Stimulated activated CD4-positive, alpha-beta T cell treated with anti-CD3 and anti-CD28 coated beads, Interleukin-4, amount 100 ng/mL, for 1 hour (primary cell): ENCODE data around the gene C2orf69.
A peak's percentile ranks its signal among the peaks of the same experiment; 100 is the strongest.

Experiments
- DNase-seq: peaks from one replicate; pipeline ENCODE4 v3.0.0-alpha.2; 2020

Gene C2orf69

GRCh38 chr2:199916980-199917379 is 5.9 kb downstream of the C2orf69 start:
- no peak for DNase-seq

DNA sequence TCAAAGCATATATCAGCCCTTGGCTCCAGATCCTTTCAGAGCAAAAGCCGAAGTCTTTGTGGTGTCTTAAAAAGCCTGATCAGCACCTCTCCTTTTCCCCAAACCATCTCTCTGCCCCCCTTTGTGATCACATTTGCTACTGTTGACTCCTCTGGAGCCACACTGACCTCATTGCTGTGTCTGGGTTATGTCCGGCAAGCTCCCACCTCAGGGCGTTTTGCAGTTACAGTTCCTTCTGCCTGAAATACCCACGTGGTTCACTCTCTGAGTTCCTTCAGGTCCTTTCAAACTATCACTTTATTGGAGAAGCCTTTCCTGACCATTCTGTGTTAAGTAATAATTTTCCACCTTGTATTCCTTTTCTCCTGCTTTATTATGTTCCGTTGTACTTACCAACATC is 11.8 kb downstream of the C2orf69 start:
- DNase-seq, result no peak

GRCh38 chr2:199923924-199924323 is 12.8 kb downstream of the C2orf69 start:
- DNase-seq, result no peak

DNA sequence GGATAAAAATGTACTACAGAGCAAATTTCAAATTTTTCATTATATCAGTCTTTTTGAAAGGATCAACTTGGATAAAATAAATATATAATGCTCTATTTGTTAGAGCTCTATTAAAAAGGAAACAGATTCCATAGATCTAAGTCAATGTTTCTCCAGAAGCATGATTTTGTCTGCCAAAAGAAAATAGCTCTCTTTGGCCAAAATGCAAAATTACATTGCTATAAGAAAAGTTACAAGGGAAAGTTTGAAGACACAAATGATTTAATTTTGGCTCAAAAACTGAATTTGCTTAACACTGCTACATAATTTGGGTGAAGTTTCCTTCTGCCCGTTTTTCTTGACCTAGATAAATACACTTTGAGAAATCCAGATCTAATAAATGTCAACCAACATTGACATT is 15.7 kb downstream of the C2orf69 start:
- DNase-seq, result no peak

- no peak for DNase-seq
These were observed 17.1 kb downstream of the C2orf69 start for GRCh38 chr2:199928226-199928625.

DNA sequence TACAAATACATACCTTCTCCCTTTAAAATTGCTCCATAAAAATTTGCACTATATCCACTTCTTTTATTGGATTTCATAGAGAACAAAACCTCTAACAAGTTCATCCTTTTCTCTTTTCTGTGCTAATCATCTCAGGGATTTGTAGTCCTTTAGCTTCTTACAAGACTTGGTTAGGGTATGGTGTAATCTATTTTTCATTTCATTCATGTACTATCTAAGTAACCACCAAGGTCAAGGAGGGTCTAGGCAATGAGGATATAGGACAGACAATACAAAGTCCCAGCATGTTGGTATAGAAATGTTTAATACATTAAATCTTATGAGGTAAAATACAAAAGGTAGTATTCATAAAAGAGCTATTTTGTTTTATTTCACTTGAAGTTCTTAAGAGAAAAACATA is 17.5 kb downstream of the C2orf69 start:
- DNase-seq, result no peak

DNA sequence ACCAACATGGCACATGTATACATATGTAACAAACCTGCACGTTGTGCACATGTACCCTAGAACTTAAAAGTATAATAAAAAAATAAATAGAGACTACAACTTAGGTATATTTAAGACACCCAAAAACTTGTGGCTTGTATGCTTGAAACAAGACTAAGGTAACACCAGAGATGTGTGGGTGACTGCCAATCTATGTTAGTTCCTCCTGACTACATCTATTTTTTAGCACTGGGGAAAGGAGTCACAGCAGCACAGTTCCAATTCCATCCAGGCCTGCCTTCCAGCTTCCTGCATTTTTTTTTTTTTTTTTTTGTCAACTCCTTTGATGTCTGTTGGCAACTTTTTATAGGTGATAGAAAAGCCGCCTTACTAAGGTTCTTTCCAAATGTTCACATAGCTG is 18.2 kb downstream of the C2orf69 start:
- DNase-seq, result no peak

DNA sequence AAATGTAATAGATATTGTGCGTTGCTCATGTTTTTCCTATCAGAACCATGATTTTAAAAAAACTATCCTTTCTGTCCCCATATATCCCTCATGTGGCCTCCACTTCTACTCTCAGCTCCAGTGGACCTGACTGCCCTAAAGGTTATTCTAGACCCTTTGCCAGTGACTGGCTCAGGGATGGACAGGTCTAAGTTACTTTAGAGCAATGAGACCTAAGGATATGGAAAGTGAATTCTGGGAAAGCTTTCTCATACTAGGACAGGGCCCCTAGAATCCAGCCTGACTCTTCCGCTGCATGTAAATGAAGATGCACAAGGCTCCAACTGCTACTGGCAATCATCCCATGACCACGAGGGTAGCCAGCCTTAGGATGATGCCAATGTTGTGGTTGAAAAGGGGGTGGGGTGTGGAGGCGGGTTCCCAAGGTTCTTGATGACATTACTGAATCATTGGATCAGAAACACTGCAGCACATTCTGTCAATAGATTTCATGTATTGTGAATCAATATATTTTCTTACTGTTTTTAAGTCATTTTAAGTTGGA is 21.3 kb downstream of the C2orf69 start:
- no peak for DNase-seq

GRCh38 chr2:199933466-199933865 is 22.4 kb downstream of the C2orf69 start:
- DNase-seq, result no peak

DNA sequence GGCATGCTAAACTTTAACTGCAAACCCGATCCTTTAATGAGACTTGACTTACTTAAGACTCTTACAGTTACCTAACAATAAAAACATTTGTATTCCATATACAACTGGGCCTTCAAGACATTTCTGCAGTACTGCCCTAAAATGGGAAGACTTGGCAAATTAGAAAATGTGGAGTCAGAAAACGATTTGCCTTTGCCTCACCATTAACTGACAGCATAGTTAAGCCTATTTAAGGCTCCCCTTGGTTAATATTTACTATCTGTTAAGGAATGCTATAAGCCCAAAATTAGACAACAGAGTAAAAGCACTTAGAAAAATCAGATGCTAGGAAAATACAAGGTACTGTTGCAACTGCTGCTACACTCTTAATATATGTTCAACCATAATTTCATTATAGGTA is 25.5 kb downstream of the C2orf69 start:
- no peak for DNase-seq

- DNase-seq, result no peak
These were observed 29.3 kb downstream of the C2orf69 start for GRCh38 chr2:199940373-199940772.

DNA sequence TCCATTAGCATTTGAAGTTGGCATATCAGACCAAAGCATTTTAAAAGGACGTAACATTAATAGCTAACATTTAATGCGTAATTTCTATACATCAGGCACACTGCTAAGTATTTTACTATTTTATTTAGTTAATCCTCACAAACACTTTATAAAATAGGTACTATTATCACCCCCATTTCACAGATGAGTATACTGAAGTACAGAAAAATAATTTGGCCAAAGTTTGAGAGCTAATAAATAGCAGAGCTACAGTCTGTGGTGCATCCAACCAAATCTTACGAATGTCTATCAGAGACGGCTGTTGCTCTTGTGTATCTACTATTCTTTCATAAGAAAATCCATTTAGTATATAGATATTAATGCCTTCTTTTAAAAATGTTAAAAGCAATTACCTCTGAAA is 32.3 kb downstream of the C2orf69 start:
- DNase-seq, result no peak

DNA sequence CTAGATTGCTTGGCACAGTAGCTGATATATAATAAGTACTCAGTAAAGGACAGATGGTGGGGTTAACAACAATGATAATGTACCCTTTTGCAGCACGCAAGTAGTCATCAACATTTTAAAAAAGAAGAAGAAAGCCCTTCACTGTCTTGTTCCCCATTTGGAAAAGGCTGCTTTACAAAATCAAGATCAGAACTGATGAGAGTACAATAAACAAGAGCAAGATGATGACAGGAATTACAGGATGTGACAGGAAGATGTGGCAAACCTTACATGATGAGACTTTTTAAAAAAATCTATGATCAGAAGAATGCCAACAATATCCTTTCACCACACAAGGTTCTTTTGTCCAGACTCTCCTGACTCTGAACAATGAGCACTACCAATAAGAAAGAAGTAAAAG is 35.1 kb downstream of the C2orf69 start:
- no peak for DNase-seq

DNA sequence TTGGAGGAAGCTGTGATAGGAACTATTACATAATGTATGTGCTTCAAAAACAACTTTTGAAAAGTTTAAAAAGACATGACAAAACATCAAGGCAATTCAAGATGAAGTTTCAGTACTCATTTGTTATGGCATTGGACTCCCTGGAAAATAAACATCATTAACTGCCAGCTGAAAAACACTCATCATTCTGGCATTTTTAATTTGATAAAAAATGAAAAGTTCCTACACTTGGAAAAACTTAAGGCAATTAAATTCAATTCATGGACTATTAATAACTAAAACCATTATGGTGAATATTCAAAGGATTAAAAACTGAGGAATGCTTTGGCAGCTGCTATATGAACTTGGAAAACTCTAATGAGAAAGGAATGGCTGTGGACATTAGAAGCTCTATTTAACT is 35.7 kb downstream of the C2orf69 start:
- DNase-seq, result no peak

DNA sequence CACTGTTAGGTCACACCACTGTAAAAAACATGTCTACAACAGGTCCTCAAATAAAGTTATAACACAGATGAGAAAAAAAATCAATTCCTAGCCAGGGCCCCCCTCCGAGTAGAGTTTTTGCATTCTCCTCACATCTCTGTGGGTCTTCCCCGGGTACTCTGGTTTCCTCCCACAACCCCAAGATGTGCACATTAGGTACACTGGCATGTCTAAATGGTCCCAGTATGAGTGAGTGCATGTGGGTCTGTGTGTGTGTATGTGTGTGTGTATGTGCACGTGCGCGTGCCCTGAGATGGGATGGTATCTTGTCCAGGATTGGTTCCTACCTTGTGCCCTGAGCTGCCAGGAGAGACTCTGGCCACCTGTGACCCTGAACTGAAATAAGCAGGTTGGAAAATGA is 39.3 kb downstream of the C2orf69 start:
- DNase-seq, result no peak

DNA sequence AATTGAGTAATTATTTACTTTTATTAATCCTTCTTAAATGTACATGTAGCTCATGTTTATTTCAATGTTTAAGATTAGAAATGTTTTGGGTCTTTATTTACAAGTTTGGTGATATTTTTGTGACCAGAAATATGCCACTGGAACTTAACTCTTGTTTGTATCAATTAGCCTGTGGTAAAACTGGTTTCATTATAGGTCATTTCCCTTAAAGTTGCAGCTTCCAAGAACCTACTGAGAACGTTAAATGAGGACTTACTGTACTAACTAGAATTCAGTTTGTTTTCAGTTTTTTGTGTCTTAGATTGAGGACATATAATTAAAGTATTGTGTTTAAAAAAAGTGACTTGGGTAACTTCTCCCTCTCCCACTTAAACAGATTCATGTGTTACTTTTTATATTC is 39.9 kb downstream of the C2orf69 start:
- DNase-seq, result no peak

DNA sequence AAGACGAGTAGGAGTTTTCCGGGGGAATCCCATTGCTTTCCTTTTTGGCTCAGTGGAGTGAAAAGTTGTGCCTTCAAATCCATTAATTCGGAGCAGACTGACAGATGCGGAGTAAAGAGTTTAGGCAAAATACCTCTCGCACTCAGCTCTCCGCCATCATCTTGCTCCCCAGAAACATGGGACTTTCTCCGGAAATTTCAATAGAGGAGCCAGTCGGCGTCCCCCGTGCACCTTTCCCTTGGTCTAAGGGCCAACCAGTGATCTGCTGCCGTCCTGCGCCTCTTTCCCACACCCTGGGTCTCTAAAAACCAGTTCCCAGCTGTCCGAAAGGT is 43.9 kb downstream of the C2orf69 start:
- no peak for DNase-seq

DNA sequence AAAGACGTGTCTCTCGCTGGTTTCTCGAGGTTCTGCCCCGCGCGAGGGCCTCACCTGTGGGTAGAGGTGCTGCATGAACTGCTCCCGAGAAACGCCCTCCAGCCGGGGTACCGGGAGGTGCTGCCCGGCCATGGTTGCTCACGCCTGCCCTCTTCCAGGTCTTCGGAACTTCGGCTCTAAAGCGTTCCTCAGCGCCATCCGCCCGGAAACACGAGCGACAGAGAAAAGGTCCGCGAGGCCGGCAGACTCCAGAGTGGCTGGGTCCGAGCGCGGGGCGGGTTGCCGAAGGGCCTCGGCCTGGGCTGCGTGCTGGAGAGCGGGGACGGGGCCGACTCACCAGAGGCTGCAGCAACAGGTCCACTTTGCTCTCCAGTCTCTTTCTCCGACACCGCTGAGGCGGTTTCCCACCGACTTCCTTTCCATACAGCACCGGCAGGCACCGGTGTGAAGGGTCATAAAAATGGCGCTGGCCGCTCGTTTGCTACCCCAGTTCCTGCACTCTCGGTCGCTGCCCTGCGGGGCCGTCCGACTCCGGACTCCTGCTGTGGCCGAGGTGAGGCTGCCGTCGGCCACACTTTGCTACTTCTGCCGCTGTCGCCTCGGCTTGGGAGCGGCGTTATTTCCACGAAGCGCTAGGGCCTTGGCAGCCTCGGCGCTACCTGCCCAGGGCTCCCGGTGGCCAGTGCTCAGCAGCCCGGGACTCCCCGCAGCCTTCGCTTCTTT is 44.4 kb downstream of the C2orf69 start, which contains the start of the genes MAIP1 and TYW5:
TSS of gene MAIP1 (plus strand) at position 244 of the 723 bp plus-strand sequence. CDS start at position 461, 217 bp downstream.
TSS of gene TYW5 (minus strand) at position 153 of the 723 bp plus-strand sequence. CDS start at position 132, 21 bp downstream.
- DNase-seq, result peak; percentile 80

- no peak for DNase-seq
These were observed 44.9 kb downstream of the C2orf69 start for GRCh38 chr2:199956062-199956380.

DNA sequence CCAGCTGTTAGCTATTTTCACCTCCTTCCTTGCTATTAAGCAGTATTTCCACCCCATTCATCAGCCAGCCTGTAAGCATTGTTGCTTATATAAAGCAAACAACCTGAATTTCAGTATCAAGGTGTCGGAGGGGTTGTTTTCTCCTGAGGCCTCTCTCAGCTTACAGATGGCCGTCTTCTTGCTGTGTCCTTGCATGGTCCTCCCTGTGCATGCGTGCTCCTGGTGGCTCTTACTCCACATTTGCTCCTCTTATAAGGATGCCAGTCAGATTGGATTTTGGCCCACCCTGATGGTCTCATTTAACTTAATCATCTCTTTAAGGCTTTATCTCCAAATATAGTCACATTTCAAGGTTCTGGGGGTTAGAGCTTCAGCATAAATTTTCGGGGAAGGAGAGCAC is 46.9 kb downstream of the C2orf69 start:
- DNase-seq, result no peak

GRCh38 chr2:199962203-199962602 is 51.1 kb downstream of the C2orf69 start:
- no peak for DNase-seq

DNA sequence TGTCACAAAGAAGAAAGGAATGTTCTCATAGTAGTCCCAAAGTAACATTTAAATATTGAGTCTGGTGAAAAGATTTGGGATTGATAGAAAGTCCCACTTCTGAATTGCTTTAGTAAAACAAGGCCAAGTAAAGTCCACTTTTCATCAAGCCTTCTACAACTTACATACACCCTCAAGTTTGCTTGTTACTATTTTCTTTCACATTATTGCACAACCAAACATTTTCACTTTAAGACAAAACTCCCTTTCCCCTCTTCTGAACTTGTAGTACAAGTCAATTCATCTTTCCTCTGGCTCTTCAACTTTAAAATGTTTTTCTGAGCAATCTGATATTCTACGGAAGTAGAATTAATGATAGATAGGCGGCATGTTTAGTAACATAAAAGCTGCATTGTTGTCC is 55.3 kb downstream of the C2orf69 start:
- no peak for DNase-seq

GRCh38 chr2:199966976-199967375 is 55.9 kb downstream of the C2orf69 start:
- DNase-seq, result no peak

- no peak for DNase-seq
These were observed 57.0 kb downstream of the C2orf69 start for GRCh38 chr2:199968126-199968525.

DNA sequence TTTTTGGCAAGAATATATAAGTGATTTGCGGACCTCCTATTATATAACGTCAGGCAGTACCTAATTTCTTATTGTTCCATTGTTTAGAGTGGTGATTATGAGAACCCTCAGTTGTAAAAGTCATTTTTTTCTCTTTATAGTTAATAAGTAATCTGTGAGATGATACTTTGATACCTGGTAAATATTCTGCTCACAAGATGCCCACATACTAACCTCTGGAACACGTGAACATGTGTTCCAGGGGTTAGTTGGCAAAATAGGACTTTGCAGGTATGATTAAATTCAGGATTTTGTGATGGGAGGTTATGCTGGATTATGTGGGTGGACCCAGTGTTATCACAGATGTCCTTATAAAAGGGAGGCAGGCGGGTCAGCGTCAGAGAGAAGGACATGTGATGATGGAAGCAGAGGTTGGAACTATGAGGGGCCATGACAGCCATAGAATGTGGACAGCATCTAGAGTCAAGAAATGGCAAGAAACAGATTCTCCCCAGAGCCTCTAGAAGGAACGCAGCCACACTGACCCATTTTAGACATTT is 61.1 kb downstream of the C2orf69 start:
- DNase-seq, result no peak
